IMR-90 (cell line): ENCODE data around the gene CYP26B1. TPM values are rescaled to one million over a fixed set of nuclear protein-coding genes. Genes with fewer than 3 reads are reported as not detected.
A peak's percentile ranks its signal among the peaks of the same experiment; 100 is the strongest.

Source experiments
- ATAC-seq: fragments of 200-7000 bp; cut with Tn5 transposase; 2 replicates; pipeline ENCODE4 v1.9.1; 2020; ENCODE audit warnings: low read depth, mild to moderate bottlenecking, moderate library complexity
- BruUV-seq: library from RNA; stranded (reverse); fragments of 400-500 nt; replicated peaks from 2 replicates; lab custom pipeline; 2021; lab: Mats Ljungman, UMichigan
- CTCF ChIA-PET: fragments of 300-600 bp; formaldehyde crosslinking; extraction: SDS; loops from one replicate; lab custom pipeline; 2021; ENCODE audit warnings: antibody characterized with exemption; lab: Yijun Ruan, JAX
- POLR2A ChIA-PET: fragments of 300-600 bp; sonication (Branson Sonifier 250); formaldehyde crosslinking; loops from one replicate; lab custom pipeline; 2022; ENCODE audit warnings: antibody characterized with exemption; ENCODE audit not compliant: unreplicated experiment; lab: Charles Lee
- DNase-seq: peaks from one replicate; pipeline ENCODE4 v3.0.0; 2013
- H2AFZ ChIP-seq: replicated peaks from 2 replicates; pipeline ENCODE3; 2013; ENCODE audit warnings: low read length, mild to moderate bottlenecking; ENCODE audit not compliant: poor library complexity
- H2AK5ac ChIP-seq: 2 replicates; pipeline ENCODE4 v1.6.1; 2013; ENCODE audit warnings: low read depth, low read length, inconsistent platforms
- H2AK9ac ChIP-seq: replicated peaks from 2 replicates; pipeline ENCODE3; 2013; ENCODE audit warnings: mild to moderate bottlenecking, low read depth, low read length, moderate library complexity; ENCODE audit not compliant: poor library complexity
- H2BK120ac ChIP-seq: 2 replicates; pipeline ENCODE4 v1.6.1; 2013; ENCODE audit warnings: low read depth, low read length, inconsistent platforms
- H2BK15ac ChIP-seq: 3 replicates; pipeline ENCODE4 v1.6.1; 2013; ENCODE audit warnings: low read depth, low read length, inconsistent platforms
- H2BK20ac ChIP-seq: 2 replicates; pipeline ENCODE4 v1.6.1; 2013; ENCODE audit warnings: low read depth, mild to moderate bottlenecking, inconsistent platforms, low read length, moderate library complexity
- H2BK5ac ChIP-seq: 2 replicates; pipeline ENCODE4 v1.6.1; 2013; ENCODE audit warnings: mild to moderate bottlenecking, low read depth, low read length, inconsistent platforms; ENCODE audit not compliant: poor library complexity, severe bottlenecking
- H3K14ac ChIP-seq: replicated peaks from 2 replicates; pipeline ENCODE4 v1.6.1; 2013; ENCODE audit warnings: low read depth, low read length, inconsistent platforms
- H3K18ac ChIP-seq: 2 replicates; pipeline ENCODE4 v1.6.1; 2013; ENCODE audit warnings: low read depth, low read length, control low read depth
- H3K23ac ChIP-seq: 2 replicates; pipeline ENCODE4 v1.6.1; 2013; ENCODE audit warnings: low read depth, low read length, inconsistent platforms
- H3K27ac ChIP-seq: 2 replicates; pipeline ENCODE4 v1.5.1; 2013; ENCODE audit warnings: mild to moderate bottlenecking, control low read depth, low read length; ENCODE audit not compliant: insufficient read depth
- H3K27me3 ChIP-seq: 2 replicates; pipeline ENCODE4 v1.6.1; 2013; ENCODE audit warnings: low read length; ENCODE audit not compliant: control insufficient read depth, insufficient read depth
- H3K36me3 ChIP-seq: 2 replicates; pipeline ENCODE4 v1.6.1; 2013; ENCODE audit warnings: low read length, mixed read lengths; ENCODE audit not compliant: control insufficient read depth, insufficient read depth
- H3K4ac ChIP-seq: 2 replicates; pipeline ENCODE4 v1.6.1; 2013; ENCODE audit warnings: low read depth, low read length, inconsistent platforms
- H3K4me1 ChIP-seq: 2 replicates; pipeline ENCODE4 v1.6.1; 2013; ENCODE audit warnings: low read length, mixed read lengths; ENCODE audit not compliant: control insufficient read depth, insufficient read depth
- H3K4me2 ChIP-seq: 2 replicates; pipeline ENCODE4 v1.6.1; 2013; ENCODE audit warnings: low read depth, mild to moderate bottlenecking, control low read depth, low read length, moderate library complexity
- H3K4me3 ChIP-seq: 2 replicates; pipeline ENCODE4 v1.5.1; 2013; ENCODE audit warnings: low read depth, mild to moderate bottlenecking, control low read depth, low read length, moderate library complexity; ENCODE audit not compliant: insufficient read depth
- H3K56ac ChIP-seq: 2 replicates; pipeline ENCODE4 v1.6.1; 2013; ENCODE audit warnings: low read length, inconsistent platforms; ENCODE audit not compliant: insufficient read depth; ENCODE audit errors: extremely low read depth
- H3K79me1 ChIP-seq, 2 experiments: 2 replicates each; pipeline ENCODE4 v1.6.1; 2013; ENCODE audit warnings: low read length in 2 of 2, inconsistent platforms in 1 of 2, low read depth in 1 of 2
- H3K9ac ChIP-seq: 2 replicates; pipeline ENCODE4 v1.6.1; 2013; ENCODE audit warnings: low read depth, low read length, control low read depth
- H3K9me1 ChIP-seq: 2 replicates; pipeline ENCODE4 v1.6.1; 2013; ENCODE audit warnings: low read length, inconsistent platforms; ENCODE audit not compliant: insufficient read depth
- H3K9me3 ChIP-seq: 2 replicates; pipeline ENCODE4 v1.6.1; 2013; ENCODE audit warnings: low read length; ENCODE audit not compliant: control insufficient read depth, insufficient read depth
- H4K20me1 ChIP-seq: 2 replicates; pipeline ENCODE4 v1.6.1; 2013; ENCODE audit warnings: low read length, inconsistent platforms; ENCODE audit not compliant: insufficient read depth
- H4K5ac ChIP-seq: 2 replicates; pipeline ENCODE4 v1.6.1; 2013; ENCODE audit warnings: mild to moderate bottlenecking, low read depth, low read length, control low read depth
- H4K8ac ChIP-seq, 2 experiments: 2 replicates each; pipeline ENCODE4 v1.6.1; 2013; ENCODE audit warnings: low read depth in 2 of 2, low read length in 2 of 2, control low read depth in 1 of 2, inconsistent platforms in 1 of 2
- H4K91ac ChIP-seq: 2 replicates; pipeline ENCODE4 v1.6.1; 2013; ENCODE audit warnings: low read depth, low read length, inconsistent platforms; ENCODE audit not compliant: insufficient read depth
- BHLHE40 ChIP-seq: fragments of 150-350 bp; IDR thresholded peaks from 2 replicates; pipeline ENCODE4 v1.6.1; 2016; ENCODE audit warnings: mild to moderate bottlenecking, low read depth, low read length
- CEBPB ChIP-seq: IDR thresholded peaks from 2 replicates; pipeline ENCODE4 v1.6.1; 2012; ENCODE audit warnings: low read depth, low read length, improper control_type of control experiment
- FOS ChIP-seq: fragments of 150-350 bp; IDR thresholded peaks from 2 replicates; pipeline ENCODE4 v1.6.1; 2016; ENCODE audit warnings: low read depth, low read length
- MAFK ChIP-seq: IDR thresholded peaks from 2 replicates; pipeline ENCODE4 v1.6.1; 2012; ENCODE audit warnings: low read depth, low read length, improper control_type of control experiment
- RFX5 ChIP-seq: IDR thresholded peaks from 2 replicates; pipeline ENCODE4 v1.8.0; 2012; ENCODE audit warnings: low read depth, mild to moderate bottlenecking, low read length, moderate library complexity
- SMC3 ChIP-seq: fragments of 150-350 bp; IDR thresholded peaks from 2 replicates; pipeline ENCODE4 v1.6.1; 2016; ENCODE audit warnings: low read depth, mild to moderate bottlenecking, antibody characterized with exemption, low read length, moderate library complexity
- USF2 ChIP-seq: fragments of 150-350 bp; IDR thresholded peaks from 2 replicates; pipeline ENCODE4 v1.6.1; 2017; ENCODE audit warnings: mild to moderate bottlenecking, antibody characterized with exemption, low read length, low read depth
- WGBS, 2 experiments: methylation state at CpG; one replicate each; pipeline versions ENCODE4 v1.1.5 to v1.1.7; 2013; ENCODE audit warnings: missing lambda C conversion rate in 2 of 2; ENCODE audit not compliant: insufficient read length in 1 of 2; ENCODE audit errors: extremely low coverage in 2 of 2; 5-methylcytosine and 5-hydroxymethylcytosine counted together
- dilution Hi-C: fragments of 300-500 bp; cut with HindIII; formaldehyde crosslinking; loops from one replicate; pipeline ENCODE4 v1.14.3; 2018; ENCODE audit warnings: low sequenced_read_pairs; ENCODE audit not compliant: unreplicated experiment
- in situ Hi-C: fragments of 300-500 bp; cut with MboI; formaldehyde crosslinking; loops from 3 replicates; pipeline ENCODE4 v1.14.3; 2019; ENCODE audit warnings: low sequenced_read_pairs, inconsistent platforms, mixed read lengths
- intact Hi-C: fragments of 100-400 bp; cut with micrococcal nuclease; formaldehyde crosslinking; loops from 2 replicates; pipeline ENCODE4 v1.10.0; 2022
- polyA plus RNA-seq, 3 experiments: library from polyadenylated mRNA; depleted of rRNA; stranded (reverse); fragments of >200 nt; gene quantifications; 2 replicates each; pipeline ENCODE4 v1.2.3, GENCODE V29; 2012; ENCODE audit warnings: low replicate concordance in 1 of 3
- total RNA-seq: library from RNA; depleted of rRNA; stranded (reverse); fragments of >200 nt; gene quantifications from 2 replicates; pipeline ENCODE4 v1.2.3, GENCODE V29; 2012

Gene CYP26B1
- total and polyA plus RNA-seq, 2 of the 4 experiments (the other 2 are of a cell fraction) = 0.02 TPM; not detected in 1

- Histone ChIP-seq H2BK15ac (no peak overlapping the region), H2AK5ac (no peak overlapping the region), H3K14ac (no peak overlapping the region), H2AK9ac (no peak overlapping the region), H3K9me3 (no peaks in the 10 kb centered on the region), H3K4me2 (no peak overlapping the region), H2BK5ac (no peak overlapping the region), H3K9ac (no peak overlapping the region), H3K56ac (no peak overlapping the region), H3K4me3 (no peak overlapping the region), H3K4ac (no peak overlapping the region), H2BK20ac (no peak overlapping the region), H4K20me1 (no peaks in the 10 kb centered on the region), H3K23ac (no peak overlapping the region), H4K8ac (no peak overlapping the region), H3K27ac (no peak overlapping the region), H4K91ac (no peak overlapping the region), H3K9me1 (no peaks in the 10 kb centered on the region), H2AFZ (peak overlapping the region; percentile 37), H3K36me3 (no peaks in the 10 kb centered on the region), H4K5ac (no peak overlapping the region), H3K27me3 (peaks cover 2% of the 10 kb centered on the region), H3K18ac (no peak overlapping the region), H3K79me1 (no peaks in the 10 kb centered on the region), H3K4me1 (peaks cover 11% of the 10 kb centered on the region; the same call in 1 of the 2 replicates), H2BK120ac (no peak overlapping the region)
- whole genome bisulfite sequencing, 2 experiments = no CpG with 5 or more reads among the region's 6 CpGs
- ATAC-seq (no peak), DNase-seq (peak; percentile 45)
- in situ Hi-C loops (no loop called here), dilution Hi-C loops (no loop called here), intact Hi-C loops (no loop called here)
- POLR2A ChIA-PET = no interaction called here
- TF ChIP-seq SMC3 = no peak
- TF ChIP-seq RFX5 = no peak
- TF ChIP-seq BHLHE40 = no peak
- TF ChIP-seq CEBPB = no peak
- TF ChIP-seq MAFK = peak; percentile 62
- TF ChIP-seq USF2 = no peak
- TF ChIP-seq FOS = no peak
- CTCF ChIA-PET = no interaction called here
- no TSS peak for BruUV-seq
These were observed 35.3 kb downstream of the CYP26B1 start for GRCh38 chr2:72112401-72112800.
